ENCODE data around the gene PAFAH2. TPM values are rescaled to one million over a fixed set of nuclear protein-coding genes. Genes with fewer than 3 reads are reported as not detected.

Gene PAFAH2
- total RNA-seq, 1 donor from 2014 or later: 22.6 TPM

DNA sequence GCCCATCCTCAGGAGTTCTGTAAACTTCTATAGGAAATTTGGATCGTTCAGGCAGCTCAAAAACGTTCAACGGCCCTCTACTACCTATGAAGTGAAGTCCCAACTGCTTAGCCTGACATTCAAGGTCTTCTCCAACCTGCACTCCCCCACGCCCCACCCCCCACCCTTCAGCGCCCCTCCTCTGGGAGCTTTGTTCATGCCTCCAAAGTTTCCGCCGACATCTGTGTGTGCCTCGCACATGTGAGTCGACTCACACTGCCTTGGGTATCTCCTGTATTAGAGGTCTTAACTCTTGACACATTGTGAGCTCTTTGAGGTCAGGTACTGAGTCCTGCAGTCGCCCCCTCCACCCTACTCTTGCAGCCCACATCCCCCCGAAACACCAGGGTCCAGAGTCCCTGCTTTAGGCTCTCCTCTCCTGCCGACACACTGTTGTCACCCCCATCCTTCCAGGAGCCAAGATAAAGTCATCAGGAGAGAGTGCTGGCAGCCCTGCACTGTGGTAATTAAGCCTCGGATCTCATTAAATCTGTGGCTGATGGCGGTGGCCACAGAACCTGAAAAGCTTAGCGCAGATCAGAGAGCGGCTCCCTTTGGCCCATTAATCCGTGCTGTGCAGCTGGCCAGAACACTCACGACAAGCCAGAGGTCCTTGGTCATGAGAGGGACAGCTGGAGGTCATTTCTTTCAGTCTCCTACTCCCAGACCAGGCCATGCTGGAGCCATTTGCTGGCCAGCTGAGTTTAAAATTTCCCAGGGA, 1.4 kb upstream of the PAFAH2 start:
- Histone ChIP-seq H3K36me3 (no peaks in the 10 kb centered on the region), H3K4me3 (no peak overlapping the region), H3K4me1 (peaks cover 16% of the 10 kb centered on the region), H3K27me3 (no peaks in the 10 kb centered on the region), H3K9me3 (no peaks in the 10 kb centered on the region), H3K27ac (no peak overlapping the region)
- intact Hi-C loops (cut with DNase I): loop anchor here (5.0 kb wide), 1 partner anchor 102 kb away; no protein-coding TSS in a partner anchor
- TF ChIP-seq, protein P1, sequence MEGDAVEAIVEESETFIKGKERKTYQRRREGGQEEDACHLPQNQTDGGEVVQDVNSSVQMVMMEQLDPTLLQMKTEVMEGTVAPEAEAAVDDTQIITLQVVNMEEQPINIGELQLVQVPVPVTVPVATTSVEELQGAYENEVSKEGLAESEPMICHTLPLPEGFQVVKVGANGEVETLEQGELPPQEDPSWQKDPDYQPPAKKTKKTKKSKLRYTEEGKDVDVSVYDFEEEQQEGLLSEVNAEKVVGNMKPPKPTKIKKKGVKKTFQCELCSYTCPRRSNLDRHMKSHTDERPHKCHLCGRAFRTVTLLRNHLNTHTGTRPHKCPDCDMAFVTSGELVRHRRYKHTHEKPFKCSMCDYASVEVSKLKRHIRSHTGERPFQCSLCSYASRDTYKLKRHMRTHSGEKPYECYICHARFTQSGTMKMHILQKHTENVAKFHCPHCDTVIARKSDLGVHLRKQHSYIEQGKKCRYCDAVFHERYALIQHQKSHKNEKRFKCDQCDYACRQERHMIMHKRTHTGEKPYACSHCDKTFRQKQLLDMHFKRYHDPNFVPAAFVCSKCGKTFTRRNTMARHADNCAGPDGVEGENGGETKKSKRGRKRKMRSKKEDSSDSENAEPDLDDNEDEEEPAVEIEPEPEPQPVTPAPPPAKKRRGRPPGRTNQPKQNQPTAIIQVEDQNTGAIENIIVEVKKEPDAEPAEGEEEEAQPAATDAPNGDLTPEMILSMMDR (IDR thresholded peaks at IDR 0.05): no peak
- DNase-seq (no peak), ATAC-seq (no peak)

- DNase-seq (no peak), ATAC-seq (peak; percentile 43)
- H3K4me1 ChIP-seq: peaks cover 17% of the 10 kb centered on the region
- peak overlapping the region; percentile 76 for H3K4me3 ChIP-seq
- intact Hi-C loops (cut with DNase I): loop anchor here (5.0 kb wide), 1 partner anchor 100 kb away; no protein-coding TSS in a partner anchor
- H3K27ac ChIP-seq: peak overlapping the region; percentile 92
- H3K9me3 ChIP-seq: no peaks in the 10 kb centered on the region
- no peaks in the 10 kb centered on the region for H3K27me3 ChIP-seq
- TF ChIP-seq, protein P1 (IDR thresholded peaks at IDR 0.05): no peak
- H3K36me3 ChIP-seq: no peaks in the 10 kb centered on the region
These were observed 666 bp downstream of the PAFAH2 start for GRCh38 chr1:25996966-25997827.

DNA sequence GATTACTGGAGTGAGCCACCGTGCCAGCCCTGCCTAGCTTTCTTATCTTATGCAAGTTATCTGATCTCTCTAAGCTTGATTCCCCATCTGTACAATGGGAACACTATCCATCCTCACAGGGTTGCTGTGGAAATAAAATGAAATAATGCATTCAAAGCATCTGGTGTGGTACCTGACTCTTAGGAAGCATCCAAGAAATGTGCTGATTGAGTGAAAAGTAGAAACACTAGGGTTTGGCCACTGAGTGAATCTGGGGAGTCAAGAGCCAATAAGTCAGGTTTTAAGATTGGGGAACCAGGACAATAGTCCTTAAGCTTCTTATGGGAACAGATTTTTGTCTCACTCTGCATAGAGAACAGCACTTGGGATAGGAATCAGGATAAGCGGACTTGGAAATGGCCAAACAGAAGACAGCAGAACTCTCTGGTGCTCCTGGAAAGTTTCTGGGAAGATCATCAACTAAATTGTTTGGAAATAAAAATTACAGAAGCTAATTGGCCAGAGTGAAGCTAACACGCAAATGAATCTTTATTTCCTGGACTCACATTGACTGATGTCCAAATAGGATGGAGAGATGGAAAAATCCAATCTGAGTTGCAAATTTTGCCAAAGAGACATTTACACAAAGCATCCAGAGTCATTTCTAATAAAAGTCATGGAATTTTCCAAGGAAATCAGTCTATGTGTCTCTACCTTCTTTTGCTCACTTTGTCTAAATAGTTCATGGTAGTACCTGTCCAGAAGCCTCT, 3.3 kb downstream of the PAFAH2 start:
- TF ChIP-seq, protein P1 (IDR thresholded peaks at IDR 0.05): no peak
- H3K4me1 ChIP-seq: peaks cover 28% of the 10 kb centered on the region
- intact Hi-C loops (cut with DNase I): loop anchor here (5.0 kb wide), 1 partner anchor 97 kb away; no protein-coding TSS in a partner anchor
- H3K4me3 ChIP-seq: no peak overlapping the region
- DNase-seq: no peak
- no peak overlapping the region for H3K27ac ChIP-seq
- H3K36me3 ChIP-seq: peaks cover 5% of the 10 kb centered on the region
- no peaks in the 10 kb centered on the region for H3K9me3 ChIP-seq
- no peak for ATAC-seq
- no peaks in the 10 kb centered on the region for H3K27me3 ChIP-seq

GRCh38 chr1:25993197-25993951, 4.5 kb downstream of the PAFAH2 start:
- TF ChIP-seq, protein P1 (IDR thresholded peaks at IDR 0.05): no peak

More at GRCh38 chr1:25993197-25993951, 4.5 kb downstream of the PAFAH2 start:
- Histone ChIP-seq H3K27ac (no peak overlapping the region), H3K9me3 (no peaks in the 10 kb centered on the region), H3K4me3 (no peak overlapping the region), H3K27me3 (no peaks in the 10 kb centered on the region), H3K4me1 (peaks cover 26% of the 10 kb centered on the region), H3K36me3 (peaks cover 7% of the 10 kb centered on the region)
- ATAC-seq: no peak
- intact Hi-C loops (cut with DNase I): no loop called here
- DNase-seq: no peak

Measured in upper lobe of right lung (tissue), 1 donor.